GM18526 (cell line): ENCODE measurements around the gene CGB2.

Experiments used
- POLR2A ChIP-seq: IDR thresholded peaks from 3 replicates; pipeline ENCODE4 v1.6.1; 2011; ENCODE audit not compliant: insufficient read length; ENCODE audit errors: extremely low read depth

The CGB2 gene

DNA sequence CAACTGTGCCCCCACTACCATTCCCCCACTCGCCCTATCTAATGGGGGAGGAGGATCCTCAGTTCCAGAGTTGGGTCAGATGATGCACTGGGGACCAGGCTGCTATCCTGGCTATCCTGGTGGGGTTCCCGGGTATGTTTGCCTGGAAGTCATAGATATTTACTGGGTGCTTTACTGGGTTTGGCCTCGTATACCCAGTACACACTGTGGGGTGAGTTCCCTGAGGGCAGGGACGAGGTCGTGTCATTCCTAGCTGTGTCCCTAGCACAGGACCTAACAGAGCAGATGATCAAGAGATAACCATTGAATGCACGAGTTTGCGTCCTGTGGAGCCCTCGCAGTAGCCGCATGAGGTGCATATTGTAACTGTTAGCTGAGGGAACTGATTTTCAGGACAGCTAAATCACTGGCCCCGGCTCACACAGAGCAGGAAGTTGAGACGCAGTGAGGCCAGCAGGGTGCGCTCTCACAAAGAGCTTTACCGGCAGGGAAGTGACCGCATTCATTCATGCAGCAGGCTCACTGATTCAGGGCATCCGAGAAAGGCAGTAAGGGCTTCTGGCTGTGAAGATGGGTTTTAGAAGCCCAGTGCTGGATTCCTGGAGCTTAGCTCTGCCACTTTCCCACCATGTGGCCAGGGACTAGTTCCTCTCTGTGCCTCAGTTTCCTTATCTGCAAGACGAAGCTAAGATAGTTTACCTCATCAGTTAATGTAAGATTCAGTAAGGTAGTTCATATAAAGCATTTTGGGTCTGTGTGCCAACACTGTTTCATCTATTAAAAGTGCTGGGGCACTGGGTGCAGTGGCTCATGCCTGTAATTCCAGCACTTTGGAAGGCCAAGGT, 32.0 kb upstream of the CGB2 start:
- no peak for TF ChIP-seq POLR2A

DNA sequence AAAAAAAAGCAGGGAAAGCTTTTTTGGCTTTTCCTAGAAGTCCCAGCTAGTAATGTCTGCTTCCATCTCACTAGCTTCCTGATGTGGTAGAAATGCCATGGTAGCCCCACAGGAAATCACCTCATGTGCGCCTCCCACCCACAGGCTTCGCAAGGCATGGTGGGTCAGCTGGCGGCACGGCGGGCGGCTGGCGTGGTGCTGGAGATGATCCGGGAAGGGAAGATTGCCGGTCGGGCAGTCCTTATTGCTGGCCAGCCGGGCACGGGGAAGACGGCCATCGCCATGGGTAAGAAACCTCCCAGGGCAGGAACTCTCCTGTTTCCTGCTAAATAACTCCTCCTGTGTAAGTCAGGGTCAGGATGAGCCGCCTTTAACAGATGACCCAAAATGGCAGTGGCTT, 27.6 kb upstream of the CGB2 start:
- TF ChIP-seq POLR2A = no peak

DNA sequence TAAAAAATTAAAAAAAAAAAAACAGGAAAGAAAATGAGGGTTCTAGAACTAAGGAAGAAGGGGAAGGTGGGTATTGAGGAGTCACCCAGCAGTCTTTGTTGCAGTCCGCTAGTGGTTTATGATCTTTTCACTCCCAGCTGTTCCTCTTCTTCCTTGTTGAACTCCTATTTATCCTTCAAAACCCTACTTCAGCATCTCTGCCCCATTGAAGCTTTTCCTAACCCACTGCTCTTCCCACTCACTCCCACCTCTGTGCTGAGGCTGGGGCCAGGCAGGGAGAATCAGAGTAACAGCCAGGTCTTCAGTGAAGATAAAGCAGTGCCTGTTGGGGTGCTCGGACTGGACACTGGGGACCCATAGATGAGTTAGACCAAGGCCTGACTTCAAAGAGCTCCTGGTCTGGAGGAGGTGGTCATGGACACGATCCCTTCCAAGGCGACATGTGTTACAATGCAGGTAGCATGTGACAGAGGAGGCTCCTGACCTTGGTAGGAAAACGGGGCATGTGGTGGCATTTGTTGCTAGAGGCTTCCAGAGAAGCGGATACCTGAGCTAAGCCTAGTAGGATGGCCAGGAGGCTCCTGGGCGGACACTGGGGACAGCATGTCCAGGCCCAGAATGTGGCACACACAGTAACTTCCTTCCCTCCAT, 26.6 kb upstream of the CGB2 start:
- TF ChIP-seq POLR2A = no peak

DNA sequence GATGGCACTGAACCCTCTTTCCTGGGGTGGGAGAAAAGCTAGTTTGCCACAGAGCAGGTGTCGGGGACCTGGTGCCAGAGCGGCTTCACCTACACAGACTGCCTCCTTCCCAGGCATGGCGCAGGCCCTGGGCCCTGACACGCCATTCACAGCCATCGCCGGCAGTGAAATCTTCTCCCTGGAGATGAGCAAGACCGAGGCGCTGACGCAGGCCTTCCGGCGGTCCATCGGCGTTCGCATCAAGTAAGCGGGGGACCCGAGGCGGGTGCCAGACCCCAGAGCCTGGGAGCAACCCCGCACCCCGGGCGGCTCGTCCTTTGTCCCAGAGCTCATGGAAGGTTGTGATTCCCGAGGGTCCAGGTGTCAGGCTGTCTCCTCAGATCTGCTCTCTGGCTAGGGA, 24.8 kb upstream of the CGB2 start:
- no peak for TF ChIP-seq POLR2A

DNA sequence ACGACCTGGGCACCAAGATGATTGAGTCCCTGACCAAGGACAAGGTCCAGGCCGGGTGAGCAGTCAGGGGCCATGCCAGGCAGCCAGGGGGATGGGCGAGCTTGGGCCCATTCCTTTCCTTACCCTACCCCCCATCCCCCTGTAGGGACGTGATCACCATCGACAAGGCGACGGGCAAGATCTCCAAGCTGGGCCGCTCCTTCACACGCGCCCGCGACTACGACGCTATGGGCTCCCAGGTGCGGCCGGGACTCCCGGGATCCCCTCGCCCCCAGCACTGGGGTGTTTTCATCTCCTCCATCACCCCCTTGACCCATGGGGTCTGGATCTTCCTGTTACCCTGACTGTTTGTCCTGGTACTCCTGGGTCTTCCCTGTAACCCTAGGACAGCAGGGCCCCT, 21.9 kb upstream of the CGB2 start:
- no peak for TF ChIP-seq POLR2A

DNA sequence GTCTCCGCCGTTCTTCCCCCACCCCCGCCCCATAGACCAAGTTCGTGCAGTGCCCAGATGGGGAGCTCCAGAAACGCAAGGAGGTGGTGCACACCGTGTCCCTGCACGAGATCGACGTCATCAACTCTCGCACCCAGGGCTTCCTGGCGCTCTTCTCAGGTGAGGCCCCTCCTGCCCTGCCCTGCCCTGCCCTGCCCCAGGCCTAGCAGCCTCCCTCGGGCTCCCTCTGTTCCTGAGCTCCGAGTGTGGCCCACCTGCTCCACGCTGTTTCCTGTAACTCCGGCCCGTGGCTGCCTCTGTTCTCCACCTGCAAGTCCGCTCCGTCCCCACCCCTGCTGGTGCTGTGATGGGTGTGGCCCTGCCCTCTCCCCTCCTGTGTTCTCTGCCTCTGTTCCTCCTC, 21.2 kb upstream of the CGB2 start:
- TF ChIP-seq POLR2A = no peak

DNA sequence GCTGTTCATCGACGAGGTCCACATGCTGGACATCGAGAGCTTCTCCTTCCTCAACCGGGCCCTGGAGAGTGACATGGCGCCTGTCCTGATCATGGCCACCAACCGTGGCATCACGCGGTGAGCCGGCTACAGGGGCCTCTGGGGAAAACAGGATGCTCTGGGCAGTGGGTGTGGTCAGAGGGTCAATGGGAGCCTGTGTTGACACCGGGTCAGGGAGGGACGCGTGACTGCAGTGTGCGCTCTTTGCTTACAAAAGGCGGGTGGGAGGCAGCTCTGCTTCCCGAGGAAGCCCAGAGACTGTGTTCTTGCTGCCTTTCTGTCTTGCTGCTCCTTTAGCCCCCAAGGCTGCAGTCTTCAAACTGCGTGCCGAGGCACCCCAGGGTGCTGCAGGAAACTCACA, 20.5 kb upstream of the CGB2 start:
- no peak for TF ChIP-seq POLR2A

DNA sequence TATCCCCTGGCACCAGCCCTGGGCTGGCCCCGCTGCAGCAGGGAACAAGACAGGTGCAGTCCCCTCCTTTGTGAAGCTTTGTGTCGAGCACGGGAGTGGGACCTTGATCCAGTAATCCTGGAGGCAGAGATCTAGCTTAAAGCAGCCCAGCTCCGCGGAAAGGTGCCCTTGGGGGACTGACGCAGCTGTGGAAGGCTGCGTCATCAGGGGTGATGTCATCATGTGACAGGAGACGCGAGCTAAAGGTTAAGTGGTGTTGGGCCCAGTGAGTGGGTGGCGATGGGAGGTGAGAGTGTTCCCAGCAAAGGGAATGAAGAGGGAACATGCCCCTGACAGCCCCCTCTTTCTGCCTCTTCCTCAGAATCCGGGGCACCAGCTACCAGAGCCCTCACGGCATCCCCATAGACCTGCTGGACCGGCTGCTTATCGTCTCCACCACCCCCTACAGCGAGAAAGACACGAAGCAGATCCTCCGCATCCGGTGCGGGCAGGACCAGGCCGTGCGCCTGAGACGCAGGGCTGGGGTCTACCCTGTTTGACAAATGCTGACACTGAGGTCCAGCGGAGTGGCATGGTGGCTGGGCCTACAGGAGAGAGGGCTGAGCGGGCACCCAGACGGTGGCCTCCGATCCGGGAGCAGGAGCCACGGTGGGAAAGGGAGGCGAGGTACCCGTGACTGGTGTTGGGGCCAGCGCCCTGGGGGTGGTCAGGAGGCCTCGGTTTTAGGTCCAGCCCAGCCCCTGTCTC, 17.4 kb upstream of the CGB2 start:
- TF ChIP-seq POLR2A = no peak

DNA sequence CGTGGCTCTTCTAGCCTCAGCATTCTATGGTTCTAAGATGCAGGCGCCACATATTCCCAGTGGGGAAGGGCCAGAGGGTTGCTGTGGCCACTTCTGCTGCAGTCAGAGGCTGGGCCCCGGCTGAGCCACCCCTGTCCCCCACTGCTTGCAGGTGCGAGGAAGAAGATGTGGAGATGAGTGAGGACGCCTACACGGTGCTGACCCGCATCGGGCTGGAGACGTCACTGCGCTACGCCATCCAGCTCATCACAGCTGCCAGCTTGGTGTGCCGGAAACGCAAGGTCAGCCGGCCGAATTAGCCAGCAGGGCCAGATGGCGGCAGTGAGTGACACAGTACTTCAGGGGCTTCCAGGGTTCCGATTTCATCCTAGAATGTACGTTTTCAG, 16.8 kb upstream of the CGB2 start:
- TF ChIP-seq POLR2A = no peak

DNA sequence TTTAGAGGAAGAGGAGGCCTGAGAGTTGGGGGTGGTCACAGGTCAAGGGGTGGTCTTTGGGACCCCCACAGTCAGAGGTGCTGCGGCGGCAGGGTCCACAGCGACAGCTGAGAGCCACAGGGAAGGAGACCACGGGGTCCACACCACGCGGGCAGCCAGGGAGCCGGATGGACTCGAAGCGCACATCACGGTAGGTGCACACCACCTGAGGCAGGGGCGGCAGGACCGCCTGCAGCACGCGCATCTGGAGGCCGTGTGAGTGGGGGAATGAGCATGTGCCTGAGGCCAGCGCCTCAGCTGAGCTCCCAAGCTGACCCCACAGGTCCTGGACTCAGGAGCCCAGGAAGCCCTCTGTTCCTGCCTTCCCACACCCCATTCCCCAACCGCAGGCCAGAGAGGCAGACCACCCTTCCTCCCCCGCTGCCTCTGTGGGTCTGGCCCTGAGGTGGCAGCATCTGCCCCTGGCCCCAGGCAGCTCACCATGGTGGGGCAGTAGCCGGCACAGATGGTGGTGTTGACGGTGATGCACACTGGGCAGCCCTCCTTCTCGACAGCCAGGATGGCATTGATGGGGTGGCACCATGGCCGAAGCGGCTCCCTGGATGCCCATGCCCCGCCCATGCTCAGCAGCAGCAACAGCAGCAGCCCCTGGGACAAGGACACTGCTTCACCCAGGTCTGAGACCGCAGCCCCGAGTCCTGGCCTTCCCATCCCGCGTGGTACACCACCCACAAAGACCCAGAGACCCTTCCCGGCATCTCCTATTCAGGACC, 15.4 kb upstream of the CGB2 start:
- TF ChIP-seq POLR2A = no peak

DNA sequence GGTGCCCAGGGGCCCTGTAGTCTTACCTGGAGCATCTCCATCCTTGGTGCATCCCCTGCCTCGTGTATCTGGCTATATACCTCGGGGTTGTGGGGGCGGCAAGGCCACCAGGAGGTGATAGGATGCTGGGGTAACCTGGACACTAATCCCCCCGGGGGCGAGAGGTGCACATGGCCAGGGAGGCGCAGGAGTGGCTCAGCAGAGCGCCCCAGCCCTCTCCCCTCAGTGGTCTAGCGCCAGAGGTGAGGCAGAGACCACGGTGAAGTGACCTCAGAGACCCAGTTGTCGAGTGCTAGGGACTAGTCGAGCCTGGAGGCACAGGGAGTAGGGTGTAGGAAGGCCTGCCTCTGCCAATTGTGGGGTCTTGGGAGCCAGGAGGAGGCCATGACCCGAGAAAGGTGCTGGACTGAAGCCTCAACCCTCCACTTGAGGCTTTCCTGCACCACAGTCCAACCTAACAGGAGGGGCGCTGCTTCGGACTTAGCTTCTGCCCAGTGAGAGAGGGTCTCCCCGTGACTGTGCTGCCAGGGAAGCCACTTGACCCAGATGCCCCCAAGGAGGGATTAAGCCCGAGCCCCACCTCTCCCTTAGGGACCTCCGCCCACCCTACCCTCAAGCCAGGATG, 14.5 kb upstream of the CGB2 start, which contains the start of gene LHB:
Gene LHB (minus strand): TSS at position 51 of the 625 bp plus-strand sequence. CDS start 10 bp downstream, at position 41.
- TF ChIP-seq POLR2A = no peak

DNA sequence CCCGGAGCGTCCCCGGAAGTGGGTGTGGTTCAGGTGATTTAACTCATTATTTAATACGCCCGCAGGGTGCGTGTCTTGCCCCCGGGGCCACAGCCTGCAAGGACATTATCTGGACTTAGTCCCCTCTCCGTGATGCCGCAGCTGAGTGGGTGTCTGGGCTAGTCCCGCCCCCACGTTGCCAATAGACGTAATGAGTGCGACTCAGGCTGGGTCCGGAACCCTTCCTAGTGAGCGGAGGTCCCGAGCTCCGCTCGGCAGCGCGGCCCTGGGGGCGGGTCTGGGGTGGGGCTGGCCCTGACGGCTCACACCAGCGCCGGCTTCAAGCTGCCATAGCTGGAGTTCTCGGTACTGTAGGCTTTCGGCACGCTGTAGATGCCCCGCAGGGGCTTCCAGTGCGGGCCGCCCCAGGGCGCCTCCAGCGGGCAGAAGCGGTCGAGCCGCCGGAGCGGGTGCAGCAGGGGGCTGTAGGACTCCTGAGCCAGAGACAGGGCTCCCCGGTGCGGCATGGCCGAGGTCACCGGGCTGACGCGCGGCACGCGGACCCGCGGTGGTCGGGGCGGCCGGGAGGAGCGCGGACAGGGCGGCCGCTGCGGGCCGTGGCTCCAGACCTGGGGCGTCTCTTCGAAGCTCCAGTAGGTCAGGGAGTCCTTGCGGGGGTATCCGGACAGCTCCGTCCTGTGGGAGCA, 13.9 kb upstream of the CGB2 start:
- TF ChIP-seq POLR2A = no peak

DNA sequence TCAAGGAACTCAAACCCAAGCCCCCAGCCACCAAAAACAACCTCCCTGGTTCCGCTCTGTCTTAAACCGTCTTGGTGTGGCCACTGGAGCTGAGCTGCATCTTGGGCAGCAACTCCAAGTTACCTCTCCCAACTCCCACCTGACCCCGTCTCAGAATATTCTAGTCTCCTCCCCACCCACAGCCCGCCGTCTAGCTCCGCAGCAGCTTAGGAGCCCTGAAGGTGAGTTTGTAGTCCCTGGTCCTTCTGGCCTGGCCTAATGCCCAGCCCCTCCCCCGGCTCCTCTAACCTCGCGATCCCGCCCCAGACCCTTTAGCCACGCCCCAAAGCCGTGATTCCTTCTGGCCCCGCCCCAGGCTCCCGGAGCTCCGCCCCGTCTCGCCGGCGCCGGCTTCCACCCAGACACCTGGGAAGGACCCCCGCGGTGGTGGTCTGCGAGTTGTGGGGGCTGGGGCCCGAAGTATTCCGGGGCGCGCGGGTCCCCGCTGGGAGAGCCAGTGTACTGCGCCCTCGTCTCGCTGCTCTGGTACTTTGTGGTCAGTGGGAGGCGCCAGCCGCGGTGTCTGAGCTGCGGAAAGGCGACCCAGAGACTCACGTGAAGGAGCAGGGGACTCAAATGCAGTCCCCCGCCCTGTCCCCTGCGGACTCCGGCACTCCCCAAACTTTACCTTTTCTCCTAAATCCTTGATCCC, 12.3 kb upstream of the CGB2 start:
- TF ChIP-seq POLR2A = no peak

DNA sequence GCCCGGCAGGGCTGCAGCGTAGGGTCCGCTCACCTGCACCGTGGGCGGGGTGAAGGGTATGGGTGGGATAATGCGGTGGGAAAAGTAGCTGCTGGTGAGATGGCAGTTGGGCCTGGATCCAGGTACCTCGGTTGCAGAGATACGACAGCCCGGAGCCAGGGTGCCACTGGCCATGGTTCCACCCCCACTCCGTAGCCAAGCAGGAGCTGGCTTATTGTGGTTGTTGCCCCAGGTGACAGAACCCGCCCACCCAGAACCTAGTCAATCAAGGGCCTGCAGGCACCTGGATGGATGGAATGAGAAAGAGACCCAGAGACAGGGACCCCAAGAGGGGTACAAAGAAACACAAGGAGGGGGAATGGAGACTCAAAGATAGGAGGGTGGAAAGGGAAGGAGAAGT, 11.3 kb upstream of the CGB2 start:
- TF ChIP-seq POLR2A = no peak
